Osteocyte (in vitro differentiated cells): ENCODE measurements around the gene KLHL26. TPM values are rescaled to one million over a fixed set of nuclear protein-coding genes. Genes with fewer than 3 reads are reported as not detected.

Experiments used
- DNase-seq: peaks from one replicate; pipeline ENCODE4 v3.0.0; 2021; ENCODE audit warnings: mixed read lengths; ENCODE audit not compliant: unreplicated experiment; ENCODE audit errors: extremely low spot score
- H3K27ac Mint-ChIP-seq: one replicate; pipeline ENCODE4 v1.8.0; 2021; ENCODE audit warnings: mild to moderate bottlenecking, mixed read lengths; ENCODE audit not compliant: unreplicated experiment
- H3K27me3 Mint-ChIP-seq: one replicate; pipeline ENCODE4 v1.8.0; 2021; ENCODE audit warnings: mixed read lengths; ENCODE audit not compliant: unreplicated experiment
- H3K36me3 Mint-ChIP-seq: one replicate; pipeline ENCODE4 v1.8.0; 2021; ENCODE audit warnings: mixed read lengths; ENCODE audit not compliant: unreplicated experiment
- H3K4me1 Mint-ChIP-seq: one replicate; pipeline ENCODE4 v1.8.0; 2021; ENCODE audit warnings: mixed read lengths; ENCODE audit not compliant: unreplicated experiment
- H3K4me3 Mint-ChIP-seq: one replicate; pipeline ENCODE4 v1.8.0; 2021; ENCODE audit warnings: mild to moderate bottlenecking, moderate library complexity, mixed read lengths; ENCODE audit not compliant: unreplicated experiment
- H3K9me3 Mint-ChIP-seq: one replicate; pipeline ENCODE4 v1.8.0; 2021; ENCODE audit warnings: mixed read lengths; ENCODE audit not compliant: unreplicated experiment
- CTCF ChIP-seq: fragments of 200-600 bp; sonication (generic); IDR thresholded peaks from 2 replicates; pipeline ENCODE4 v1.5.0; 2021; ENCODE audit warnings: antibody characterized with exemption, mild to moderate bottlenecking, moderate library complexity
- total RNA-seq: library from RNA; stranded (reverse); gene quantifications from 2 replicates; pipeline ENCODE4 v1.2.1, GENCODE V29; 2021

The KLHL26 gene
- total RNA-seq, 1 donor from 2014 or later = 12.4 TPM

DNA sequence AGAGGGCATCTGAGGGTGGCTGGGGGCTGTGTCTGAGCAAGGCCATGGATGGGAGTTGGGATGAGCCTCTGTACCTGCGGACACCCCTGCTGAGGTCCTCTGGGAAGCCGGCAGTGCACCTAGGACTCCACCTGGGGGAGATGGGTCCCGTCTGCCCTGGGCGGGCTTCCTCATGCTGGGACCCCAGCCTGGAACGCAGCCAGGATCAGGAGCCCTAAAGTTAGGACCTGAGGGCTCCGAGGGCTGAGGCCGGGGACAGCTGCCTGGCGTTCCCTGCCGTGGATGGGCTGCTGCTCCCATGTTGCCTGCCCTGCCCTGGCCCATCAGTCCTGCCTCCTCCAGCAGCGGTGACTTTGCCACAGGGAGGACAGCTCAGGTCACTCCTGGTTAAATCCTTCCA, 72.7 kb downstream of the KLHL26 start:
- Mint-ChIP-seq H3K27ac (no peak overlapping the region), H3K27me3 (no peaks in the 10 kb centered on the region), H3K4me3 (no peak overlapping the region)

DNA sequence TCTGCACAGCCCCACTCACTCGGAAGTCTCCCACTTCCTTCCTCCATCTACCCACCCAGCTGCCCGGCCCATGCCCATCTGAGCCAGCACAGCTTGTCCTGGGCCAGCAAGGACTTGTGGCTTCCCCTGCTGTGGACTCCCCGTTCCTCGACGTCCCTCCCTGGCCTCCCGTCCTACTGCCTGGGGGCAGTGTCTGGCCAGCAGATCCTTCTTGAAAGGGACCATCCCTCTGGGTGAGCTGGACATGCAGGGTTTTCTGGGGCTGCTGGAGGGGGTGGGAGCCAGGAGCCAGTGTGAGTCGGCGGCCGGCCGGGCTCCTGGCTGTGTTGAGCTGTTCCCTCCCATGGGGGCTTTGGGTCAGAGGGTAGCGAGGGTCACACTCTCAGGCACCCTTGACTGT, 73.4 kb downstream of the KLHL26 start:
- Mint-ChIP-seq H3K4me1 (peaks cover 4% of the 10 kb centered on the region), H3K4me3 (no peak overlapping the region), H3K9me3 (no peaks in the 10 kb centered on the region), H3K27ac (no peak overlapping the region), H3K27me3 (no peaks in the 10 kb centered on the region), H3K36me3 (no peaks in the 10 kb centered on the region)
- no peak for TF ChIP-seq CTCF
- DNase-seq = no peak

More for the DNA sequence above, 72.7 kb downstream of the KLHL26 start:
- Mint-ChIP-seq H3K4me1 (peaks cover 4% of the 10 kb centered on the region), H3K36me3 (no peaks in the 10 kb centered on the region), H3K9me3 (no peaks in the 10 kb centered on the region)
- no peak for DNase-seq
- no peak for TF ChIP-seq CTCF

DNA sequence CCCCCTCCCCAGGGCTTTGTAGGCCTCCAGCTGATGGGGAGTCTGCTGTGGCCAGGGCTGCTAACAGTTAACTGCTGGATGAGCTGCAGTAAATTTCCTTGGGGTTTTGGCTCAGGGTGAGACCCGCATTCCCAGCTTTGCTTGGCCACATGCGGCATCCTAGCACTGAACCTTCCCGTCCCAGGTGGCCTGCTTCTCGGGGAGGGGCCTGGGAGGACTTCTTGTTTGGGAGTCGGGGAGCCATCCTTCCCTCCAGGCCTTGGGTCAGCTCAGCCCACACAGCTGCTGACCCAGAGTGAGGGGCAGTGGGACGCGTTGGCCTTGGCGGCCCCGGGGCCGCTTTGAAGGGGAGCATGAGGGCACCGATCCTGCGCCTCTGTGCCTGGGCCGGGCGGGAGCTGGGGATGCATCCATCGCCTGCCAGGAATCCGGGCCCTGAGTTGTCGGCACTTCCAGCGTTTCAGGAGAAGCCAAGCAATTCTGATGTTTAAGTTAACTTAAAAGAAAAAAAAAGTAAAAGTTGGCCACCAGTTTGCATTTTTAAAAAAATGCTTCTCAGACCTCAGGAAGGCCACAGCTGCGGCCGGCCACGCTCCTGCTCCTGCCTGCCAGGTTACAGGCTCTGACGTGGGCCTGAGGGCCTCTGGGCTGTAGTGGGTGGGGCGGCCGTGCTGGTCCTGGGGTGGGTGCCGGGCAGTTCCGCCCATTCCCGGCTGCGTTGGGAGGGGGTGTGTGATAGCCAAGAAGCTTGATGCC, 74.3 kb downstream of the KLHL26 start:
- H3K27ac Mint-ChIP-seq = no peak overlapping the region
- no peak for DNase-seq
- peaks cover 2% of the 10 kb centered on the region for H3K4me1 Mint-ChIP-seq
- H3K9me3 Mint-ChIP-seq = no peaks in the 10 kb centered on the region
- H3K4me3 Mint-ChIP-seq = no peak overlapping the region
- H3K27me3 Mint-ChIP-seq = no peaks in the 10 kb centered on the region
- H3K36me3 Mint-ChIP-seq = no peaks in the 10 kb centered on the region
- TF ChIP-seq CTCF = no peak

- DNase-seq = no peak
- no peaks in the 10 kb centered on the region for H3K36me3 Mint-ChIP-seq
- H3K4me1 Mint-ChIP-seq = peaks cover under 1% of the 10 kb centered on the region
- H3K9me3 Mint-ChIP-seq = no peaks in the 10 kb centered on the region
- TF ChIP-seq CTCF = no peak
- no peak overlapping the region for H3K27ac Mint-ChIP-seq
- no peaks in the 10 kb centered on the region for H3K27me3 Mint-ChIP-seq
- H3K4me3 Mint-ChIP-seq = no peak overlapping the region
These were observed 75.1 kb downstream of the KLHL26 start for GRCh38 chr19:18711893-18712292.

DNA sequence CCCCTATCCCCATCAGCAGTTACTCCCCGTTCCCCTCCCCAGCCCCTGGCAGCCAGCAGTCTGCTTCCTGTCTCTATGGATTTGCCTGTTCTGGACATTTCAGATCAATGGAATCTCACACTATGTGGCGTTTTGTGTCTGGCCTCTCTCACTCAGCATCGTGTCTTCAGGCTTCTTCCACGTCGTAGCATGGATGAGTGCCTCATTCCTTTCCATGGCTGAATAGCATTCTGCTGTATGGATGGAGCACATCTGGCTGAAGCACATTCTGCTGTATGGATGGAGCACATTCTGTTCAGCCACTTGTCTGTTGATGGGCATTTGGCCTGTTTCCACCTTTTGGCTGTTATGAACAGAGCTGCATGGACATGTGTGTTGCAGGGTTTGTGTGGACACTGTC, 76.2 kb downstream of the KLHL26 start:
- H3K4me1 Mint-ChIP-seq = peaks cover 4% of the 10 kb centered on the region
- DNase-seq = no peak
- H3K36me3 Mint-ChIP-seq = no peaks in the 10 kb centered on the region
- no peak overlapping the region for H3K4me3 Mint-ChIP-seq
- H3K27me3 Mint-ChIP-seq = no peaks in the 10 kb centered on the region
- no peaks in the 10 kb centered on the region for H3K9me3 Mint-ChIP-seq
- H3K27ac Mint-ChIP-seq = no peak overlapping the region
- TF ChIP-seq CTCF = no peak
